HG02642 (cell line): Measurements from ENCODE around the gene CCL1.

Experiments used
- ATAC-seq: cut with Tn5 transposase; IDR thresholded peaks from one replicate; pipeline ENCODE4 v1.9.1; 2021; ENCODE audit warnings: mild to moderate bottlenecking; ENCODE audit not compliant: unreplicated experiment, poor library complexity

CCL1 gene, protein sequence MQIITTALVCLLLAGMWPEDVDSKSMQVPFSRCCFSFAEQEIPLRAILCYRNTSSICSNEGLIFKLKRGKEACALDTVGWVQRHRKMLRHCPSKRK

GRCh38 chr17:34363183-34363661 is at the start of gene CCL1:
TSS of gene CCL1 (minus strand) at chr17:34363233. CDS start at chr17:34363161, 72 bp downstream.
- ATAC-seq: no peak

- ATAC-seq: no peak
Measured at GRCh38 chr17:34412534-34412933, 49.5 kb upstream of the CCL1 start.

- no peak for ATAC-seq
Measured at GRCh38 chr17:34411646-34412421, 48.8 kb upstream of the CCL1 start.

DNA sequence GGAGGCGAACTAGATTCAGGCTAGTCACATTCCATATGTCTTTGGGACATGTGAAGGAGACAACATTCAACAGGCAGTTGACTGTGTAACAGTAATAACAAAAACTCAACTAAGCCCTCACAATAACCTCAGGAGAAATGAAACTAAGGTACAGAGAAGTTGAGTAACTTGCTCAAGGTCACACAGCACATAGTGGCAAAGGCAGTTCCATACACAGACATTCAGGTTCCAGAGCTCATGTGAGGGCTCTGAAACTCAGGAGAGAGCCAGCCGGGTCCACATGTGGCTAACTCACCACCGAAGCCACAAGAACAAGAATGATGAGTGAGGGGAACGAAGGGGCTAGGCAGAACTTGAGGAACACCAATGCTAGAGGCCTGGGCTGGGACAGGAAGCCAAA is 46.3 kb upstream of the CCL1 start:
- no peak for ATAC-seq

DNA sequence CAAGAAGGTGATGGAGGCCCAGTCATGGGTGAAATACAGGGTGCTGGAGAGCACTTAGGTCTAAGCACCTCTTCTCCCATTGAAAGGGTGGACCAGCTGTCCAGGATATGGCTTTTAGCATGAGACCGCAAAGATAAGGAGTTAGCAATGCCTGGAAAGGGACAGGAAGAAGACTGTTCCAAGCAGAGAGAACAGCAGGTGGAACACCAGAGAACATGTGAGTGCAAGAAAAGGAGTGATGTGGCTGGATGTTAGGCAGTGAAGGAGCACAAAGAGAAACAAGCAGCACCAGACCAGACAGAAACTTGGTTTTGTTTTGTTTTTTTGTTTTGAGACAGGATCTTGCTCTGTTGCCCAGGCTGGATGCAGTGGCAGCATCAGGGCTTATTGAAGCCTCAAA is 45.4 kb upstream of the CCL1 start:
- no peak for ATAC-seq

GRCh38 chr17:34406226-34406625 is 43.2 kb upstream of the CCL1 start:
- ATAC-seq: no peak

DNA sequence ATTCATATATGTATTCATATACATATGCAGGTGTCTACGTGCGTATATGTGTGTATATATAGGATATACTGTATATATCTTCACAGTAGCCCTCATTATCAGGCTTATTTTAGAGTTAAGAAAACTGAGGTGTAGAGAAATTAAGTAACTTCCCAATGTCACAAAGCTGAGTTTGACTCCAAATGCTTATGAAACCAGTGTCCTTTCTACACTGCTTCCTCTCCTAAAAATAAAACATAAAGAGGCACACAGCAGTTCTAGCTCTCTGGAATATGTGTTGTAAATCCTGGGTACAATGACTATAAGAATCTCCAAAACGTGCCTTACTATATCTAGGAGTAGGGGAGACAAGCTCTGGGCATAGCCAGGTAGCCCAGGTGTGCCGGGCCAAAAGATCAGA is 40.0 kb upstream of the CCL1 start:
- ATAC-seq: no peak

DNA sequence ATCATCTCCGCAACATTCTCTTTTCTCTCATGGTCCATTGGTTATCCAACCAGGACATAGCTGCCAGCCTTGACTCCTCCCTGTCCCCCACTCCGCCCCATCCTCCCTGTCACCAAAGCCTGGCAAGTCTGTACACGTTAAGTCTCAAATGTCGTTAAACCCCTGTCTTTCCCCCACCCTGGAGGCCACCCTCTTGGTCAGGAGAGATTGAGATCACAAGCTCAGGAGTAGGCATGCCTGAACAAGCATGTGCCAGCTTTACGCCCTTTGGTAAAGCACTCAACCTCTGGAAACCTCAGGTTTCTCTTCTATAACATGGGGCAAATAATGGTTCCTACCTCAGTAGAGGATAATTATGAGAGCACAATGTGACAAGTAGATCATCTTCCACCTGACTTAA is 38.1 kb upstream of the CCL1 start:
- no peak for ATAC-seq

DNA sequence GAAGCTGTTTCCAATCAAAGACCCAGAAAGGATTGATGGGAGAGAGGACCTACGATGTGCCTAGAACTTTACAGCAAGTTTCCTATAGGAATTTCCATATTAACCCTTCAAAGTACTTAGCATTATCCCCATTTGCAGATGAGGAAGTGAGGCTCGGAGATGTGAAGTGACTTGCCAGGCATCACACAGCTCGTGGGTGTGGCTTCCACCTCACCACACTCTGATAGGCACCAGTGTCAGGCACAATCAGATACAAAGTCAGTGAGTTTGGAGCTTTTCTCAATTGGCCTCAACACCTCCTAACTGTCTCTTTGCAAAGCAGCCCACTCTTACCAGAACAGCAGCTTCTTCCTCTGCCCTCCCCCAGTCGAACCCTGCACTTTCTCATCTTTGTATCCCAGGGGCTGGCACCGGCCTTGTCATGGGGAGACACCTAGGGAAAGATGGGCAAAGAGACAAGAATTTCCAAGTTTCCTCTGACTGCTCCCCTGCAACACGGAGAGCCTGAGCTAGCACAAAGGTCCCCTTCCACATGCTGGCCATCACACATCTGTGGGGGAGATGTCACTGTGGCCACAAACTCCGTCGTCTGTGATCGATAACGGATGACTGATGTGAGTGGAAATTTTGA is 37.4 kb upstream of the CCL1 start:
- ATAC-seq: no peak

DNA sequence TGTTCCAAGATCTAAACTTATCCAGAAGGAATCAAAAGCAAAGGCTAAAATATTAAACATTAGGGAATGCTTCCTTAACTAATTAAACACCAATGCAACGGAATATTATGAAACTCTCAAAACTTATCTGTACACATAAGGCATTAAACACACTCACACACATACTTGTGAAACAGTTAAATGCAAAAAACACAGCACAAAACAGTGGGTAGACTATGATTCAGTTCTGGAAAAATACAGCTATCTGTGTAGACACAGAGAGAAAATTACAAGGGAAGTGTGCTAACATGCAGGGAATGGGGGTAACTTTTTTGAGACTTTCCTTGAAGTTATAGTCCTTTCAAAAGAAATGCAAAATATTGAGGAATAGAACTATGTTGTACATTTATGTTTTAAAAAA is 36.7 kb upstream of the CCL1 start:
- ATAC-seq: no peak

DNA sequence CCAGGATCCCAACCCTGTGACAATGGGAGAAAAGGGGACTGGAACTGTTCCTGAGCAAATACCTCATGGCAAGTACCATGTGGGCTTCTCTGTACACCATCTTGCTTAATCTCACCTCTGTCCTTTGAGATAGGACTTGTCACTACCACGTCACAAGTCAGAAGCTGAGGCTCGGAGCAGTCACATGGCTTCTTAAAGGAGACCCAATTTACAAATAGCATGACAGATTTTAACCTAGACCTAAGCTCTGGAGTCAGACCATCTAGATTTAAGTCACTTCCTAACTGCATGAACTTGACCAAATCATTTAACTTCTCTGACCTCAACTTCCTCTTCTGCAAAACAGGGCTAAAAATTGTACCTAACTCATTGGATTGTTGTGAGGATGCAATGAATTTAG is 36.0 kb upstream of the CCL1 start:
- ATAC-seq: no peak

DNA sequence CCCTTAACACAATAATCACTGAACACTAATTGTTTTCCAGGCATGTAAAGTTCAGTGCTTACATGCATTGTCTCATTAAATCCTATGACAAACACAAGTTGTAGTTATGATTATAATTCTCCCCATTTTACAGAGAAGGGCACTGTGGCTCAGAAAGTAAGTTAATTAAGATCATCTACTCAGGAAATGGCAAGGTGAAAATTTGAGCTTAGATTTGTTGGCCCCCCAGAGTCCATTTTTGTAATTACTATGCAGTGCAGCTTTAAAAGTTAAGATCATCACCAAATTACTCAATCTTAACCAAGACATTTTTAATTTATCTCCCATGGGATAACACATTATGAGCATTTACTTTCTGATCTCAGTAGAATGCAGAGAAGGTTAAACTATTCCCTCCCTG is 34.2 kb upstream of the CCL1 start:
- ATAC-seq: no peak

DNA sequence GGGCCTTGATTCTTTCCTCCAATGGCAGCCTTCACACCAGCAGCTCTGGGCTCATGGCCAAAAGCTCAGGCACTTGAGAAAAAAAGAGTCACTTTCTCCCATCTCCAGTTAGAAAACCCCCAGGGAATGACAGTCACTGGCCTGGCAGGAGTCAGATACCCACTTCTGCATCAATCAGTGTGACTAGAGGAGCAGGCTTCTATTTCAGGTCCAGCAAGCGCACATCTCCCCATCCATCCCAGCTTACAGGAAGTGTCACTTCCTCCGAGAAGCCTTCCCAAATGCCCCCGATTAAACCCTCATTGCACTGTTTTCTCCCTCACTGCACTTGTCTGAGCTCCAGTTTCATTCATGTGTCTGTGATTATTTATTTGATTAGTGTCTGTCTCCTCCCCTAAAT is 30.4 kb upstream of the CCL1 start:
- no peak for ATAC-seq

GRCh38 chr17:34391241-34391640 is 28.2 kb upstream of the CCL1 start:
- no peak for ATAC-seq

- ATAC-seq: no peak
Measured at GRCh38 chr17:34390649-34391048, 27.6 kb upstream of the CCL1 start.

- no peak for ATAC-seq
Measured at GRCh38 chr17:34389126-34389750, 26.2 kb upstream of the CCL1 start.

DNA sequence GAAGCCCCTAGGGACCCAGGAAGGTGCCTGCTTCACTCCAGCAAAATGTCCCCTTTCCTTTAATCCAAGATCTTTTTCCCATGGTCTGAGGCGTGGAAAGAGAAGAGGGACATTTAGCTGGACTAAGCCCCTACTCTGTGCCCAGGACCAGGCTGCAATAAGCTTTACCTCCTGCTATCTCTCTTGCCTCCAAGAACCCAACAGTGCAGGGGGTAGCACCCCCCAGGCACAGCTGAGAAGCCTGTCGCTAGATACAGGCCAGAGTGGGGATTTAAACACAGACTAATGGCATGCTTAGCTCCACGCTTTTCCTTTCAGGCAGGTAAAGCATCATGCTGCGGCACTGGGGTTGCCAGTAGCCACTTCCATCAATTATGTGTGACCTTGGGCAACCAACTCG is 24.5 kb upstream of the CCL1 start:
- ATAC-seq: no peak

GRCh38 chr17:34386697-34387550 is 23.9 kb upstream of the CCL1 start:
- no peak for ATAC-seq

GRCh38 chr17:34386343-34386696 is 23.3 kb upstream of the CCL1 start:
- no peak for ATAC-seq

- no peak for ATAC-seq
Measured at GRCh38 chr17:34384822-34385605, 22.0 kb upstream of the CCL1 start.
